Raji (cell line): ENCODE data around the gene SRPX.

Experiments used
- POLR2A ChIP-seq: IDR thresholded peaks from 2 replicates; pipeline ENCODE4 v1.6.1; 2011; ENCODE audit warnings: low read depth, low read length, control low read depth; ENCODE audit not compliant: insufficient read depth

Gene SRPX, protein sequence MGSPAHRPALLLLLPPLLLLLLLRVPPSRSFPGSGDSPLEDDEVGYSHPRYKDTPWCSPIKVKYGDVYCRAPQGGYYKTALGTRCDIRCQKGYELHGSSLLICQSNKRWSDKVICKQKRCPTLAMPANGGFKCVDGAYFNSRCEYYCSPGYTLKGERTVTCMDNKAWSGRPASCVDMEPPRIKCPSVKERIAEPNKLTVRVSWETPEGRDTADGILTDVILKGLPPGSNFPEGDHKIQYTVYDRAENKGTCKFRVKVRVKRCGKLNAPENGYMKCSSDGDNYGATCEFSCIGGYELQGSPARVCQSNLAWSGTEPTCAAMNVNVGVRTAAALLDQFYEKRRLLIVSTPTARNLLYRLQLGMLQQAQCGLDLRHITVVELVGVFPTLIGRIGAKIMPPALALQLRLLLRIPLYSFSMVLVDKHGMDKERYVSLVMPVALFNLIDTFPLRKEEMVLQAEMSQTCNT

DNA sequence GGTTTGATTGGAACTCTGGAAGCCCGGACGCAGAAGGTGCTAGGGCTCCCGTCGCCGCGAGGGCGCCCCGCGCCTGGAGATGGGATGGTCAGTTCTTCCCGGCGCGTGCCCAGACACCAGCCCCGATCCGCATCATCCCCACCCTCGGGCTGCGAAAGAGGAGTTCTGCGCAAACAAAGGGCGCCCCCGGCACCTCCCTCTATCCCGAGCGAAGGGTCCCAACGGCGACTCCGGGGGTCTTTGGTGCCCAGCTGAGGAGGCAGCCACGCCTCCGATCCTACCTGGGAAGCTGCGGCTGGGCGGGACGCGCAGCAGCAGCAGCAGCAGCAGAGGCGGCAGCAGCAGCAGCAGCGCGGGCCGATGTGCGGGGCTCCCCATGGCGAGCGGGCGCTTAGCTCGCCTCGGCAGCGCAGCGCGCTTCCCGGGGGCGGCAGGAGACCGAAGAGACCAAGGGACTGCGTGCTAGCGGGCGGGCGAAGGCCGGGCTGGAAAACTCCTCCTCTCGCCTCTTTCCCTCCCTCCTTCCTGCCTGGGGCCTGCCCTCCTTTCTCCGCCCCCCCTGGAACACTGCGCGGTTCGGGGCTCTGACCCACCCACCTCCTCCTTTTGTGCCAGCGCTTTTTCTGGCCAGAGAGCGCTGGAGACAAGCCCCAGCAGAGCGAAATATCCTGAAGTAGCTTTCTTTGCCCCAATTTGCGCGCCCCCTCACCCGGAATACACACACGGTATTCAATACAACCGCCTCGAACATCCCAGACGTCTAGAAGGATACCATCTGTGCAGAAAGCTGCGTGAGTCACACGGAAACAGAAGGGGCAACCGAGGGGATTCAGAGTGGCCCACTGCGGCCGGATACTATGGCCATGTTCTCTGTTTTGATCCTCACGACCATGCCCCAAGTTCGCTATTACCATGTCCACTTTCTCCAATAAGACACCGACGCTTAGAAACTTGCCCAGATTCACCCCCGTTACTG, at the start of gene SRPX:
SRPX (minus strand) TSS at position 457 of the 976 bp plus-strand sequence; CDS start at position 378, 79 bp downstream.
- no peak for TF ChIP-seq POLR2A

DNA sequence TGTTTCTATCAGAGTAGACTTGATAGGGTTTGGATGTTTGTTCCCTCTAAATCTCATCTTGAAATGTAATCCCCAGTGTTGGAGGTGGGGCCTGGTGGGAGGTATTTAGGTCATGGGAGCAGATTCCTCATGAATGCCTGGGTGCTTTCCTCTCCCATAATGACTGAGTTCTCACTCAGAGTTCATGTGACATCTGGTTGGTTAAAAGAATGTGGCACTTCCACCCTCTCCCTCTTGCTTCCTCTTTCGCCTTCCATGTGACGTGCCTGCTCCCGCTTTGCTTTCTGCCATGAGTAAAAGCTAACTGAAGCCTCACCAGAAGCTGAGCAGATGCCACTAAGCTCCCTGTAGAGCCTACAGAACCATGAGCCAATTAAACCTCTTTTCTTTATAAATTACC, 47.3 kb upstream of the SRPX start:
- no peak for TF ChIP-seq POLR2A

DNA sequence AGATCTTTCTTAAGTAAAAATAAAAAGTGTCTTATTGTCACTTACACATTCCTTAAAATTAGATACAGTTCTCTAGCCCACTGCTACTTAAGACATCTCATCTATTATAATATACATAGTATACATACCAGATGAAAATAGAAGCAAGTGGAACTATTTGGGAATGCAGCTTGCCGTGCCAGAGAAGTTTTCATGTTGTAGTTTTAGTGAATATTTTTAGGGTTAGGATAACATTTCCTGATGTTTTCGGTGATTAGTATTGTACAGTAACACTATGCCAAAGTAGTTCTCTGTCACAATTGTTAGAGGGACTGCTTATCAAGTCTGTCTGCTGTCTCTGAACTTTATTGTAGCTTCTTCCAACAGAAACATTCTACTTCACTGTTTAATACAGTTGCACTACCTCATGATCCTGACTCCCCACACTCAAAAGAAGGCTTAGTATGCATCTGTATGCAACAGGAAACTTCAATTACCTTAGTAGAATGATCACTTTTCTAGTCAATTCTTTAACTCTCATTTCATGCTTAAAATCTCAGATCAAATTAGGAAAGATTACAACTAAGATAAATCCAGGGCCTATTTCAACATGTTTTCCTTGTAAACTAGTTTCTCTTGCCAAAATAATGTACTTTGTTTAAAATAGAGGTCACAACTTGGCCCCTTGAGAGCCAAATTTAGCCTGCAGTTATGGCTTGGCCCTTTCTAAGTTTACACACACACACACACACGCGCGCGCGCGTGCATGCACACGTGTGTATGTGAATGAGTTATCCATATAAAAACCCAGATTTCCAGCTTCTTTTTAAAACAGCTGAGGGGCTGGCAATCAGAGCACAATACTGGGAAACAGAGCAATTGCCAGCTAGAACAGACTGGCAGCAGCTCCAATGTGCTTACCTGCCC, 42.3 kb upstream of the SRPX start:
- no peak for TF ChIP-seq POLR2A

DNA sequence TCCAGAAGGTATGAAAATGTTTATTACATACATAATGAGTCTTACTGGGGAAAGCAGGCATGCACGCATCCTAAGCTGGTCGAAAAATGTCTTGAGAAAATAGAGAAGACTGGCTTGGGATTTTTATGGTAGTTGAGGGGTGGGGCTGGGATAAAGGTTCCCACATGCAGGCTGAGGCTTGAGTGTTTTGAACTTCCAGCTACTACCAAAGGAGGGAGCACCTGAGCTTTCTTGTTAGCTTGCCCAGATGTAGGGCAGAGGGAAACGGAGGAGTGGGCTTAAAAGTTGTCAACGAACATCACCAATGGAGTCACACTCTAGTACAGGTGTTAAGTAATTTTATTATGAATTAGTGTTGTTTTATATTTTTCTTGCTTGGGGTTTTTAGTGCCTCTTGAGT, 39.6 kb upstream of the SRPX start:
- no peak for TF ChIP-seq POLR2A

DNA sequence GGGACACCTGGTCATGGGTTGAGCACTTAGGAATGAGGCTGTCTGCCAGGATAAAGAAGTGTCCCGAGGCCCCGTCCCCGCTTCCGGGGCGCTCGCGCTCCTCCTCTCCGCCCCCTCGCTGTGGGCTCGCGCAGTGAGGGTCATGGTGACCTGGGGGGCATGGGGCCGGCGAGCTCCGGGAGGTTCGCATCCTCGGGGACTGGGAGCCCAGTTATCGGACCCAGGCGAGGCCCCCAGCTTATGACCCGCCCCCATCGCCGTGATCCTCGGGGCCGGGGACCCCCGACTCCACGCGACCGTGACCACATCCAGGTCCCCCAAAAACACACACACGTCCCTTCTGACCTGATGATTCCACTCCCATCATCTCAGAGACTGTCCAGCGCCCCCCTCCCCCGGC, 35.3 kb upstream of the SRPX start:
- no peak for TF ChIP-seq POLR2A

DNA sequence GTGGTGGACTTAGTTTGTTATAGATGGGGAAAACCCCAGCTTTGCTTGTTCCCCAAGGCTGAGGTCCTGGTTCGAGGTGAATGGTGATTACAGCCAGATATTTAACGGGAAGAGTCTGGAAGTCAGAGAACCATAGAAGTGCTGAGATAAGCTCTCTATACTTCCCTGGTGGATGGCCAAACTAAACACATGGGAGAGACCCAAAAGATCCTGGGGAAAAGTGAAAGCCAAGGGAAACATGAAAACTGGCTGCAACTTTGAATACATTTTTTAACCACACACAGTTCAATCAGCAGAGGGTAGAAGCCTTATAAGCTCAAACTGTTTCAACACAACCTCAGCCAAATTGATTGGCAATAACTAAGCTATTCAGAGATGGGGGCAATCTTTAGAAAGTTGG, 29.3 kb upstream of the SRPX start:
- TF ChIP-seq POLR2A: no peak

DNA sequence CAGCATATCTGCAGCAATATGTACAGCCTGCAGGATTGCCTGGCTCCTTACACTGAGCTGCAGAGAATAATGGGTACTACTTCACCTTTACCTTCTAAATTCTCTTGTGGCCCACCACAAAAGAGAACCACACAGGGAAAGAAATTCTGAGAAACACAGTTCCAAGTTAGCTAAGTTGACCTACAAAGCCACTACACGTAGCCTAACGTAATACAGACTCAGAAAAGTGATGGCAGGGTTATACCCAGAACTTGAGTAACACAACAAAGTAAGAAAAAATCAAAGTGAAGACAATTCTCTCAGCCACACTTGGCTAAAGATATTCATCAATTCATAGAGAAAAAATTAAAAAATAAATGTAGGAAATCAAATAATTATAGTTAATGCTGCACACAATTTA, 26.4 kb upstream of the SRPX start:
- no peak for TF ChIP-seq POLR2A

DNA sequence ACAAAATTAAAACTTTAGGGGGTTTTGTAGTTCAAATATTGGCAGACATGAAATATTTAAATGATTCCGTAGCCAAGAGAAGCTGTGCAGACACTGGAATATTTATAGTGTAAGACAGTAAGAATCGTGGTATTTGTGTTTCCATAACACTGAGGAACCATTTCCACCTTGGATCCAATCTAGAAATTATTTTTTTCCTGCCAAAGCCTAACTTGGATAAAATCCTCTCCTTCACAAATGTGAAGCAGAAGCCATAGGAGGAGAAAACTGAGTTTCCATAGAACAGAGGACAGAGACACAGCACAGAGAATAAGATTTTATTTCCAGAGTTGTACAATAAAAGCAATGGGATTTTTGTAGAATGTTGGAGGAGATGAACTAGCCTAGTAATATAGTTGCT, 19.9 kb upstream of the SRPX start:
- no peak for TF ChIP-seq POLR2A

DNA sequence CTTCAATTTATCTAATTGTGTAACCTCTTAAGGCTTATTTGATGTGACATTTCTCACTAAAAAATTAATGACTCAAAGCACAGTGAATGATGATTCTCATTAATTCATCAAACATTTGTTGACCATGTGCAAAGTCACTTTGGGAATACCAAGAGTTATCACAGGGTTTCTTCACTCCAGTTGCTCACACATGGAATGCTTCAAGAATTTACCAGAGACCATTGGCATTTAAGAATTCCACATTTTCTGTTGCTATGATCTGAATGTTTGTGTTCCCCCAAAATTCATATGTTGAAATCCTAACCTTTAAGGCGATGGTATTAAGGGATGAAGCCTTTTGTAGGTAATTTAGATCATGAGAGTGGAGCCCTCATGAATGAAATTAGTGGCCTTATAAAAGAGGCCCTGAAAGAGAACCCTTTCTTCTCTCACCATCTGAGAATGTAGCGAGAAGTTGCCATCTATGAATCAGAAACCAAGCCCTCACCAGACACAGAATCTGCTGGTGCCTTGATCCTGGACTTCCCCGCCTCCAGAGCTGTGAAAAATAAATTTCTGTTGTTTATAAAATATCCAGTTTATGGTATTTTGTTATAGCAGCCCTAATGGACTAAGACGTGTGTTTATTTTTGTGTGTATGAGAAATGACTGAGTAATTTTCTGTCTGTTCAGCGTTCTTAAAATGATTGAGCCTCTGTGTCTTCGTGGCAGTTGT, 16.4 kb upstream of the SRPX start:
- no peak for TF ChIP-seq POLR2A

DNA sequence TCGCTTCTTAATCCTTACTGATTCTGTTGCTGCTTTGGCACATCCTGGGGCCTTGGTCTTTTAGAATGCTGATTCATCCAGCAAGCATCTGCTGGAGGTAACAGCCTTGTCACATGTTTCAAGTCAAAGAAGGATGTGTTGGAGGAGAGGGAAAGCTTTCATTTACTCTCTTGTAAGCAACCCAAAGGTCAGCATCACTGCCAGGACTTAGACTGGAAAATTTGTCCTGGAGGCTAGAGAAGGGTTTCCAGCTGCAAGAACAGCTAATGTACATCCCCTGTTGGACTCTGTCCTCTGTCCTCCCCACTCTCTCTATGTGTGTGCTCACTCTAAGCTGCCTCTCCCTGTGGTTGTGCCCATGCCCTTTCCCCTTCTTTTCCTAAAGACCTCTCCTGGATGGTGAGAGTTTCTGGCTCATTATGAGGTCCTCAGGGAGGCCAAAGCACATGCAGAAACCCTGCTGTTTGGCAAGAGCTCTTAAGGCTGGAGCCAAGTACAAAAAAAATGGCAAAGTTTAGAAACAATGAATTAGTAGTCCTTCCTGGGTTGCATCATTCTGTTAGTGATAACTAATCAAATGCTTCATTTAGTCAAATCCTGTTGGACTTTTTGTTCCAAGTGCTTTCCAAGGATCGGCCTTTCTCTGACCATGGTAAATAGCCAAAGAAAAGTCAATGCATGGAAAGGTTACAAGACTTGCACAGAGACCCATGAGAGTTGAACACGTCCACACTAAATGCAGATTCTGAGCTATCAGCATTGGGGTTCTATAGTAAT, 13.4 kb upstream of the SRPX start:
- TF ChIP-seq POLR2A: no peak

DNA sequence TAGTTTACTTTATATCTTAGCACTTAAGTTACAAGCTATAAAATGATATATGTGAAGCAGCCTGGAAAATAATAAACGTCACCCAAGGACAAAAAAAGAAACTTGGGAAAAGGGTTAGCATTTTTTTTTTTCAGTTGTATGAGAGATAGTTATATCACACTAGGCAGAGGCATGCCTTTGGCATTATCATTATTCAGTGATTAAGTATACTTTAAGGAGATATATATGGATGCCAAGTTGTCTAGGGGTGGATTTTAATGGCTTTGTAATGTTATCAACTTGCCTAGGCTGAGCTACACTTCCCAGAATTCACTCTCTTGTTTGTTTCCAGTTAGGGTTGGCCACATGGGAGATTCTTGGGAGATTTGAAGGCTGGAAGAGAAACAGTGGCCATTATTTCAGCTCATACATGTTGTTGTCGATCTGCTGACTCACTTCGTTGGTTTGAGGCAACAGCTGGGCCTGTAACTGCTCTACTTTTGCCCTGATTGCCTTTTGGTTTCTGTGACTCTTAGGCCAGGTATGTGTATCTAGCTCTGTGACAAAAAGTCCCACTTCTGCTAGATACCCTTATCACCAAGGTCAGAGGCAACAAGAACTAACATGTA, 11.5 kb upstream of the SRPX start:
- TF ChIP-seq POLR2A: no peak

DNA sequence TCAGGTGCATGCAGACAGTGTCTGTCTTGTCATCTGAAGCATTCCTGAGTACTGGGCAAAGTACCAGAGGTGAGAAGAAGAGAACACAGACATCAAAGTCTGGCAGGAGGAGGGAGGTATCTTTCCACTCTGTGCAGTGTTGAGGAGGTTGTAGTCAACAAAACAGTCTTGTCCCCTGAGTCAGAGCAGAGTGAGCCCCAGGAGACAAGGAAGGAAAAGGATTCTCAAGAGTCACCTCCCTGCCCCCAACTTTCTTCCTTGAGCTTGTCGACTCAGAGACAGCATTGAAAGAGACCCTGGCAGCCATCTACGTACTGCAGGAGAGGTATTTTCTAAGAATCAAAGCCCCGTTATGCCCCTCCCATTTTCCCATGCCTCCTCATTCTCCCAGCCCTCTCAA, 4.4 kb upstream of the SRPX start:
- no peak for TF ChIP-seq POLR2A

DNA sequence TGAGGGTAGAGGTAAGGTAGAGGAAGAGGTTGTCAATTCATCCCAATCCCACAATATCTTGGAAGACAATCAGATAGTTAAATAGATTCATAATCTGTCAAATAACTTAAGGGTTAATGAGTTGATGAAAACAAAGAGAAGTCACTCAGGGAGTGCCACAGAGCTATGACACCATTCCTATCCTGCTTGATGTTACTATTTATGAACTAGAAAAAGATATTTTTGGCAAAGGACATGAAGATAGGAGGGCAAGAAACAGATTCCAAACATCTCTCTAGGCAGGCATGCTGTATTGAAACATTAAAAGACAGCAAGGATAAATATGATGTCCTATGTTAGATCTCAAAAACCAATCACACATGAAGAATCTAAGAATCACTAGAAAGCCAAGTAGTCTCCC, 3.5 kb upstream of the SRPX start:
- no peak for TF ChIP-seq POLR2A
